ENCODE measurements around the gene EHMT1.
"Not testable (repeated sequence)": the region's sequence is repeated elsewhere in the genome, so short reads cannot be mapped to it uniquely, and the experiment has no call there.

EHMT1 gene

DNA sequence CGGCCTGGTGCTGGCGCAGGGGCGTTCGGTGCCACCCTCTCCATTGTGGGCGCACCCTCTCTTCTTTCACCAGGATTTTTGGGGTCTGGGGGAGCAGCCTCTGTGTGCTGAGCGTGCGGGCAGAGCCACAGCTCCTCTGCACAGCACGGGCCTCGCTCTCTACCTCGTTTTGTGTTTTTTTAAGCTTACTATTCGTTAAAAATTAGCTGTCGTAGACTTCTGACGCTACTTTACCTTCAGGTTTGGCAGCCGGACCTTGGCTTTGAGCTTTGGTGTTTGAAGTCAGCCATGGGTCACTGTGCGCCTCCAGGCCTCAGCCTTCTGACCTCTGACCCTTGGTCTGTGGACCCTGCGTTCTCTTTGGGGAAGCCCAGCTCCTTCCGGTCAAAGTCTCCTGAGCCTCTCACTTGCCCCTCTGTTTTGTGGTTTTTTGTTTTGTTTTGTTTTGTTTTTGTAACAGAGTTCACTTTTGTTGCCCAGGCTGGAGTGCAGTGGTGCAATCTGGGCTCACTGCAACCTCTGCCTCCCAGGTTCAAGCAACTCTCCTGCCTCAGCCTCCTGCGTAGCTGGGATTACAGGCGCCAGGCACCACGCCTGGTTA, 170.6 kb downstream of the EHMT1 start:
- peak; percentile 31 for DNase-seq

DNA sequence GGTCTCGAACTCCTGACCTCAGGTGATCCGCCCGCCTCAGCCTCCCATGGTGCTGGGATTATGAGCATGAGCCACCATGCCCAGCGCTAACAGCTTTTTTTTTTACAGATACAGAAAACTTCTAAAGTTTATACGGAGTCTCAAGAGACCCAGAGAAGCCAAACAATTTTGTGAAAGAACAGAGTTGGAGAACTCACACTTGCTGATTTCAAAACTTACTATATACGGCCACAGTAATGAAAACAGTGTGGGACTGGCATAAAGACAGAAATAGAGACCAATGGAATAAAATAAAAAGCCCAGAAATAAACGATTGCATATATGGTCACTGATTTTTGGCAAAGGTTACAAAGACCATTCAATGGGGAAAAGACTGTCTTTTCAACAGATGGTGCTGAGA, 173.1 kb downstream of the EHMT1 start:
- no peak for DNase-seq

DNA sequence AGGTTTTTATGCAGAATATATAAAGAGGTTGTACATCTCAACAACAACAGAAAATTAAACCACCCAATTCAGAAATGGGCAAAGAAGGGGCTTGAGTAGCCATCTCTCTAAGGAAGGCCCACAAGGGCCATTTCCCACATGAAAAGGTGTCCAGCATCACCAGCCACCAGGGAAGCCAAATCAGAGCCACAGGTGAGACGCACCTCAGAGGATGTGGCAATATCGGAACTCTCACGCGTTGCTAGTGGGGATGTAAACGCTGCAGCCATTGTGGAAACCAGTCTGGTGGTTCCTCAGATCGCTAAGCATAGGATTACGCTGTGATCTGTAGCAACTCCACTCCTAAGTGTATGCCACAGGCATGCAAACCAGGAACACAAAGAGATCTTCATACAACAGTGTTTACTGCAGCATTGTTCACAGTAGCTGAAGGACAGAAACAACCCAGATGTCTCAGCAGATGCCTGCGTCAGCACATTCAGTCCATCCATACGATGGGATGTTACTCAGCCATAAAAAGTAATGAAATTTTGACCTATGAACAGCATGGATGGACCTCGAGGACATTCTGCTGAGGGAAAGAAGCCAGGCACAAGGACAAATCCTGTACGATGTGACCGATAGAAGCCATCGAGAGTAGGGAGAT, 174.5 kb downstream of the EHMT1 start:
- DNase-seq = peak; percentile 8

DNA sequence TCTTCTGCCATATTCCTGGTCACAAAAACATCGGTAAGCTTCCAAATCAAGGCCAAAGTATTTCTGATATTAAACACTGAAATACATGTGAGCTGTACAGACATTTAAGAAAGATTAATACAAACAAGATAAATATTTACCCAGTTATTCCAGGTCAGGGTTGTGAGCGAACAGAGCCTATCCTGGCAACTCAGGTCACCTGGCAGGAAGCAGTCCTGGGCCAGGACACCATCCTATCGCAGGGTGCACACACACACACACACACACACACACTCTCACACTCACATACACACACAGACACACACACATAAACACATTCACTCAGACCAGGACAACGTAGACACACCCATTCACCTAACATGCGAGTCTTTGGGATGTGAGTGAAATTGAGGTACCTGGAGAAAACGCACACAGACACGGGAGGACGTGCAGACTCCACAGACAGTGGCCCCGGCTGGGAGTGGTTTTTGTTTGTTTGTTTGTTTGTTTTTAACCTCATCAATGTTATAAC, 176.4 kb downstream of the EHMT1 start:
- DNase-seq = no peak

DNA sequence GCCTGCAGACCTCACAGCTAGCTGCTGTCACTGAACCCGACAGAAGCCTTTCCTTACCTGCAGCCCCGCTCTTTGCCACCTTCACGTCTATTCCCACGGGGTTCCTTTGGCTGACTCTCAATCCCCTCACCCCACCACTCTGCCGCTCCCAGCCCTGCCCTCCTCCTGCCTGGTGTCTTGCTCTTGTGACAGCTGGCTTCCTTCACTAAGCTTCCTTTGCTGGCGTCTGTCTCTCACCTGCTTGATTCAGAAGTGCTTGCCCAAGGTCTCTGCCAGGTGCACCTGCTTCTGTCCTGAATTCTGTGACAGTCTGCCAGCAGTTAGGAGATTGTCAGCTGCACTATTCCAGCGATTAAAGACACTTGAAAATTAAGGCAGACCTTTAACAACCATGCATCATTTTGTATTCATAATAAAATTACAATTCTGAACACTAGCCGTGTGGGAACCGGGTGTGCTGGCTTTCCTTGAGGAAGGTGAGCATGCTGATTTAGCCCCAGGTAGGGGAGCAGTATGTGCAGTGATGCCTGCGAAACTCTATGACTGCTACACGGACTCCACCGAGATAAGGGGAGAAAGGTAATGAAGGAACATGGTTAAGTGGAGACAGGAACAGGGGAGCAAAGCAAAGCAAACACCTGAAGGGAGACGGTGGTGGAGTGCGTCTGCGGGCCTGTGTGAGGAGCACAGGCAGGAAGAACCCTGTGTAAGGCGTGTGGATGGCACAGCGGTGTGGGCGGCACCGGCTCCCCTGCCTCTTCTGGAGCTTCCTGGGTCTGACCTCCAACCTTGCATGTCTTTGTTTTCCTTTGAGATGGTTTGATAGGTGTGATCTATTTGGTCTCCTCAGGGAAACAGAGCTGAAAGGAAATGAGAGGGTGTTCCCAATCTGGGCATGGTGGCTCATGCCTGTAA, 178.7 kb downstream of the EHMT1 start:
- no peak for DNase-seq

DNA sequence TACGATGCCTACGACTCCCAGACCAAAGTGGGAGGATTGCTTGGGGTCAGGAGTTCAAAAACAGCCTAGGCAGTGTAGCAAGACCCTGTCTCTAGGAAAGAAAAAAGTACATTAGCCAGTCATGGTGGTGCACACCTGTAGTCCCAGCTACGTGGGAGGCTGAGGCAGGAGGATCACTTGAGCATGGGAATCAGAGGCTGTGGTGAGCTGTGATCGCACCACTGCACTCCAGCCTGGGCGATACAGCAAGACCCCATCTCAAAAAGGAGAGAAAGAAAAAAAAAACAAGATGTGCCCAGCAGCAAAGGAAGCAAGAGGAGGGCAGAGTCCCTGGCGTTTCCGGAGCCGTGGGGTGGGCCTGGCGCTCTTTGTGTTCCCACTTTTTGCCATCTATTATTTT, 179.3 kb downstream of the EHMT1 start:
- no peak for DNase-seq

DNA sequence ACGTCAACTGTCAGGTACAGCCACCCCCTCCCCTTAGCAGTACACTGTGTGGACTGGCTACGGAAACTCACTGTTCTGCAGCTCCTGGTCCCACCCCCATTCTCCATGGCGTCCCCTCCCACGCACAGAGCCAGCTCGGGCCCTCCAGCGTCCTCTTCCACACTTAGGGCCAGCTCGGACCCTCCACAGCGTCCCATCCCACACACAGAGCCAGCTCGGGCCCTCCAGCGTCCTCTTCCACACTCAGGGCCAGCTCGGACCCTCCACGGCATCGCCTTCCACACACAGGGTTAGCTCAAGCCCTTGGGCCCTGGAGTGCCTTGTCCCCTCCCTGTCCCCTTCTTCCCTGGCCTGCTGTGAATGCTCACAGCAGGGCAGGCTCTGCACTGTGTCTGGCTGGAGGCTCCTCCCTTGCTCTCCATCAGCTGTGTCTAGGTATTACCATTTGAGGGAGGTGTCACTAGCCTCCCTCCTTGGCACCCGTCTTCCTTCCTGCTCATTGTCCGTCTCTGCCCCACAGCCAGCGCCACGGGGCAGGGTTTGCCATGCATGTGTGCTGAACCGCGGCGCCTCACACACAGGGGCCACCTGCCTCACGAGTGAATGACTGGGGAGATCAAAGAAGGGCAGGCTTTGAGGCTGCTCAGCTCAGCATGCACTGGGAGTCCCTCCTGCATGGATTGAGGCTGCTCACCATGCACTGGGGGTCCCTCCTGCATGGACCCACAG, 180.3 kb downstream of the EHMT1 start:
- no peak for DNase-seq

DNA sequence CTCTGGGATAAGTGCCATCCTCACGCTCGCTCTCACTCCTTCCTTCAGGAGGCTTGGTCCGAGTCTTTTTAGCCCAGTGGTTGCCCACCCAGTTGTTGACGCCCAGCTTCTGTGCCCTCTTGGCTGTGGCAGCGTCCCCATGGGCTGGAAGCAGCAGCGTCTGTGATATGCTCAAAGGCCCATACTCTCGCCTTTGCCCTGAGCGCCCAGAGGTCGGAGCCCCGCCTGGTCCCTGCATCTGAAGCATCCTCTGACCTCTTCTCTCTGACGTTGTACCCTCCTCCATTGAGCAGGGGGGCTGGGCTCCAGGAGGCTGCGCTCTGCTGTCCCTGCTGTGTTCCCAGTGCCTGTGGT, 180.8 kb downstream of the EHMT1 start:
- no peak for DNase-seq

DNA sequence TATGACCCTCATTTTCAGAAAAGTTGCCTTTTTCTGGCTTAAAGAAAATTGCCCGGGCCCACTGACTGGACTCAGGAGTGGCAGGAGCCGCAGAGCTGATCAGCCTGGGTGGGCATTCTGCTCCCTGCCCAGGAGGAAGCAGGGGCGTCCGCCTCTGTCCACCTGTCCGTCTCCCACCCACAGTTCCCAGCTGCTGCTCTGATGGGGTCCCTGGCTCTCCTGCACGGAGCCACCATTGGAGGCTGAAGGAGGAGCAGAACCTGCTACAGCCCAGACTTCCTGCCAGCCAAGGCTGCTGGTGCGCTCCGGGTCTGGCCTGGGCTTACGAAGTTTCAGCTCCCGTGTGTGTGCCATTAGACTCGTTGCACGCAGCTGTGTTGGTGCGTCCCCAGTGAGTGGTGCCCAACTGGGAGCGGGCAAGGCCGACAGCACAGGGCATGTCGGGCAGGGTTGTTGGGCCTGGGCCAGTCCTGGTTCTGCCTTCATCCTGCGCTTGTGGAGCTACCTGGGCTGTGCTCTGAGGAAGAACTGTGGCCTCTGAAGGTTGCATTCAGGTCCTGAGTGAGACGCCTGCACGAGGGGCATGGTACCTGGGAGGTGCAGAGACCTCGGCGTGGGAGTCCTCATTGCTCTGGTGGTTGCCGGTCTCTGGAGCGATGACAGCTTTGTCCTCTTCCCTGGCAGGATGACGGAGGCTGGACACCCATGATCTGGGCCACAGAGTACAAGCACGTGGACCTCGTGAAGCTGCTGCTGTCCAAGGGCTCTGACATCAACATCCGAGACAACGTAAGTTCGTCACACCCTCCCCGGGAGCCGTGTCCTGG, 181.6 kb downstream of the EHMT1 start:
- no peak for DNase-seq

DNA sequence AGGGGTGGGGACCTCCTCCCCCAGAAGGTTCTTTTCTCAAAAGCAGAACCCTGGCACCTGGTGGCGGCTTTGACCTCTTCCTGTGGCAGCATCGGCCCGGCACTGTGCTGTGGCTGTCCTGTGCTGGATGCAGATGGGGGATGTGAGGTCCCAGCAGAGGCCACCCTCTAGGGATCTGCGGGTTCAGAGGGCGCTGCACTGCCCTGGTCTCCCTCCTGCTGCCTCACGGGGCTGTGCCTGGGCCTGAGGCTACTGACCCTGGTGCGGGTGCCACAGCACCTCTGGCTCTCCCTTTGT, 182.2 kb downstream of the EHMT1 start:
- no peak for DNase-seq

DNA sequence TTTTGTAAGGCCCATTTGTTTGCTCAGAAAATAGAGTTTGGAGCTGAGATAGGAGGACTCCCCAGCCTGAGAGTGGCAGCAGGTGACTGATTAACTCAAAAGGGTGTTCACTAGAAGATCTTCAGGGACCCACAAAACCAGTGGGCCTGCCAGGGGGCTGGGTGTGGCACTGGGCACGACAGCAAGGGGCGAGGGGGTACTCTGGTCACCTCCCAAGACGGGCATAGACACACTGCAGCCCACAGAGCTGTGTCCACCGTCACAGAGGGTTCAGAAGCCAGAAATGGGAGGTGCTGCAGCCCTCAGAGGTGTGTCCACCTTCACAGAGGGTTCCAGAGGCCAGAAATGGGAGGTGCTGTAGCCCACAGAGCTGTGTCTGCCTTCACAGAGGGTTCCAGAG, 183.2 kb downstream of the EHMT1 start:
- DNase-seq = no peak

DNA sequence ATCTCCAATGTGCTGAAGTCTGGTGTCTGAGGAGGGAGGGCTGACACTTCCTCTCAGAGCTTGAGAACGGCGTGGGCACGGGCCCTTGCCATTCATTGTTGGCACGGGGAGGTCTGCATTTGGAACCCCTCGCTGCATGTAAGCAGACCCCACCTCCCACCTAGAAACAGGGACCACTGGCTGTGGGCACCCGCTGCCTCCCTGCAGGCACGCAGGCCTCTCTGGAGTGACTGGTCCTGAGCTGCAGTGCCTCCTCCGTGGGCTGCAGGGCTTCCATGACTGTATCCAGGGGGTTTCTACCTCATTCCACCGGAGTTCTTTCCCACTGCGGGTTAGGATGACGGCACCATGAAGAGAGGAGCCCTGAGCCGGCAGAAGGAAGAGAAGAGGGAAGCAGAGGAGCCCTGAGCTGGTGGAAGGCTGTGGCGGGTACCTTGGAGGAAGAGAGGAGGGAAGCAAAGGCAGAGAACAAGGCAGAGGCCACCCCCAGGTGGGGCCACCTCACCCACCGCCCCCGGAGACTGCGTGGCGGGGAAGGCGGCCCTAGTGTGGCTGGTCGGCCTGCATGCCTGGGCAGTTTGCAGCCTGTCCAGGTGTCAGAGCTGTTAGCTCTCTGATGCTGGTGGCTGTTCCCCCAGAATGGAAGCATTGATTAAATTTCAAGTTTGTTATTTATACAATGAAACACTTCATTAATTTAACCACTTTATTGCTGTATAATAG, 183.9 kb downstream of the EHMT1 start:
- no peak for DNase-seq

DNA sequence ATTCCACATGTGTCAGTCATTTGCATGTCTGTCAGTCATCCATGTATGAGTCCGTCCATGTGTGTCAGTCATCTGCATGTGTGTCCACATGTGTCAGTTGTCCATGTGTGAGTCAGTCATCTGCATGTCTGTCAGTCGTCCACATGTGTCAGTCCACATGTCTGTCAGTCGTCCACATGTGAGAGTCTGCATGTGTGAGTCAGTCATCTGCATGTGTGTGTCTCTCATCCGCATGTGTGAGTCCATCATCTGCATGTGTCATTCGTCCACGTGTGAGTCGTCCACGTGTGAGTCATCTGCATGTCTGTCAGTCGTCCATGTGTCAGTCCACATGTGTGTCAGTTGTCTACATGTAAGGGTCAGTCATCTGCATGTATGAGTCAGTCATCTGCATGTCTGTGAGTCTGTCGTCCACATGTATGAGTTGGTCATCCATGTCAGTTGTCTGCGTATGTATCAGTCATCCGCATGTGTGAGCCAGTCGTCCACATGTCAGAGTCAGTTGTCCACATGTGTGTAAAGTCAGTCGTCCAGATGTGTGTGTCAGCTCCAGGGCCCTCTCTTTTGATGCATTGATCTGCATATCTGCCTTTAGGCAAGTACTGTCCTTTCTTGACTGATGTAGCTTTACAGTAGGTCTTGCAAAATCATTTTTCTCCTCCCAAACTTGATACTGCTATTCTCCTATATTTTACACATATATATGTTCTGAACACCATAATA, 186.3 kb downstream of the EHMT1 start:
- no peak for DNase-seq

DNA sequence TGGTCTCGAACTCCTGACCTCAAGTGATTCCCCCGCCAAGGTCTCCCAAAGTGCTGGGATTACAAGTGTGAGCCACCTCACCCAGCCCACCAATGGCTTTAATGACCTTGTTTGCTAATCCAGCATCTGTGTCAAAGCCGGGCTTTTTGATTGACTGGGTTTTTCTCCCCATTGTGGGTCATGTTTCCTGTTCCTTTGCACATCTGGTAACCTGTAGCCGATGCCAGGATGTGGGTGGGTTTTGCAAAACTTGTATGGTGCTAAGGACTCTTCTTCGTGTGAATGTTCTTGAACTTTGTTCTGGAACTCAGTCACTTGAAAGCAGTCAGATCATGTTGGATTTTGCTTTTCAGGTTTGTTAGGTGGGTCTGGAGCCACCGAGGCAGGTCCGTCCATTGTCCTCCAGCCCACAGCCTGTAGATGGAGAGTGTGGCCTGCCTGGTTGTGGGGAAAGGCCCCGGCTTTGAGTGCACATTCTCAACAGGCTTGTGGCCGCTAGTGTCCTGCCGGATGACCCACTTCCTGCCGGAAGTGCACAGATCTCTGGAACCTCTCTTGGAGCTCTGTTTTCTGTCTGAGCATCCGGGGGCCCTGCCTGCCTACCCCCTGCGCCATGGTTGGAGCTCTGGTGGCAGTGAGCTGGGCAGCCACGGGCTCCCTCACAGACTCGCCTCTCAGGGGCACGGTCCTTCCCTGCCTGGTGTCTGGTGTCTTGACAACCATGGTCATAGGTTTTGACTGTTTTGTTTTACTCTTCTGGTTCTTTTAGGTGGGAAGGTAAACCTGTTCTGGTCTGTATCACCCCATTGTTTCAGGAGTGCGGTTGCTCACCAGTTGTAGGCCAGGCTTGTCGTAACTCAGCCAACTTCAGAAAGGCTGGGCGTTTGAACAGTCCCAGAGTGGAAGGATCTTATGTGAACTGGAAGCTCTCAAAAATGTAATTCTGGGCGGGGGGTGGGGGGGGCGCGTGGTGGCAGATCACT, 189.2 kb downstream of the EHMT1 start:
- no peak for DNase-seq

DNA sequence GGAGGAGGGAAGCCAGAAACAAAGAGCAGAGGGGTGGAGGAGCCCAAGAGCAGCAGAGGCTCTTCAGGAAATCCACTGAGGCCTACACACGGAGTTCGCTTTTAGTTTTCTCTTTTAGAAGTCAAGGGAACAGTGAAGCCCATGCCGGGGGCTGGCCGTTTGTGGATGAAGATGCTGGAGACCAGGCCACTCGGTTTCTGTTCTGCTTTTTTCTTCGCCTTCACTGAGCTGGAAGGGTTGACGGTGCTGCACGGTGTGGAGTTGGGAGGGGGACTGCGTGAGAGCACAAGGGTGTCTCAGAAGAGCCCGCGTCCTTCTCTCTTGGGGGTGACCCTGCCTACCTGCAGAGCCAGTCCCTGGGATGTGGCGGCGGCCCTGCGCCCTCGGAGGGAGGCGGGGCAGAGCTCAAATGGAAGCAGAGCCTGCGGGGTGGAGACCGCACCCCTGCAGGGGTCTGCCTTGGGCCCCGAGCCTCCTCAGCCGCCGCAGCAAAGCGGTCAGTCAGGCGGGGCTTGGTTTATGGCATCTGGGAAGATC, 190.3 kb downstream of the EHMT1 start:
- no peak for DNase-seq

DNA sequence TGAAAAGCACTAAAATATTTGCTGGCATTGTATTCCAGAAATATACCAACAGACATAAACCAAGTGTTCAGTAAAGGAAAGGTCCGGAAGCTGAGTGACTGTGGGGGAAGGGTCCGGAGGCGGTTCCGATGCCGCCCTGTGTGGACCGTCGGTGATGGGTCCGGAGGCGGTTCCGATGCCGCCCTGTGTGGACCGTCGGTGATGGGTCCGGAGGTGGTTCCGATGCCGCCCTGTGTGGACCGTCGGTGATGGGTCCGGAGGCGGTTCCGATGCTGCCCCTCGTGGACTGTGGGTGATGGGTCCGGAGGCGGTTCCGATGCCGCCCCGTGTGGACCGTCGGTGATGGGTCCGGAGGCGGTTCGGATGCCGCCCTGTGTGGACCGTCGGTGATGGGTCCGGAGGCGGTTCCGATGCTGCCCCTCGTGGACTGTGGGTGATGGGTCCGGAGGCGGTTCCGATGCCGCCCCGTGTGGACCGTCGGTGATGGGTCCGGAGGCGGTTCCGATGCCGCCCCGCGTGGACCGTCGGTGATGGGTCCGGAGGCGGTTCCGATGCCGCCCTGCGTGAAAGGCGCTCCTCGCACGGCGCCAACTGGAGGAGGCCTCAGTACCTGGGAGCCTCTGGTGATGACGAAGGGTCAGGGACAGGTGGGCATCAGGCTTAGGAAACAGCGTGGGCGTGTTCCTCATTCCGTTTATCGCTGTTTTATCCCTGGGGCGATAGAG, 191.1 kb downstream of the EHMT1 start:
- not testable (repeated sequence) for DNase-seq

DNA sequence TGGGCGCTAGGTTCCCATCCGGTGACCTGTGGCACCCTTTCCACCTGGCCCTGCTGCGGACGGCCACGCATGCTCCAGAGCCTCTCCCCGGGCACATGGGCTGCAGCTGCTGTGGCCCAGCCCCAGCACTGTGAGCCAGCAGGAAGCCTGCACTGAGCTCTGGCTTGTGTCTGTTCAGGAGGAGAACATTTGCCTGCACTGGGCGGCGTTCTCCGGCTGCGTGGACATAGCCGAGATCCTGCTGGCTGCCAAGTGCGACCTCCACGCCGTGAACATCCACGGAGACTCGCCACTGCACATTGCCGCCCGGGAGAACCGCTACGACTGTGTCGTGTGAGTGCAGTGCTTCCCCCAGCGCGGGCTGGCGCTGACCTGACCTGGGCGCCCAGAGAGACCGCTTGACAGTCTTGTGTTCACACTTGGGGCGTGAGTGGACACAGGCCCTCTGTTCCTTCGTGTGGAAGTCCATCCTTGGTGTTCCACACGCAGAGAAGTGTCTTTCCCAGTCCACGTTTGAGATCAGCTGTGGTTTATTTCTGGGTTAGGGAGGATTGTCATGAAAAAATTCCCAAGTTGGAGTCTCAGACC, 192.6 kb downstream of the EHMT1 start:
- DNase-seq = no peak

DNA sequence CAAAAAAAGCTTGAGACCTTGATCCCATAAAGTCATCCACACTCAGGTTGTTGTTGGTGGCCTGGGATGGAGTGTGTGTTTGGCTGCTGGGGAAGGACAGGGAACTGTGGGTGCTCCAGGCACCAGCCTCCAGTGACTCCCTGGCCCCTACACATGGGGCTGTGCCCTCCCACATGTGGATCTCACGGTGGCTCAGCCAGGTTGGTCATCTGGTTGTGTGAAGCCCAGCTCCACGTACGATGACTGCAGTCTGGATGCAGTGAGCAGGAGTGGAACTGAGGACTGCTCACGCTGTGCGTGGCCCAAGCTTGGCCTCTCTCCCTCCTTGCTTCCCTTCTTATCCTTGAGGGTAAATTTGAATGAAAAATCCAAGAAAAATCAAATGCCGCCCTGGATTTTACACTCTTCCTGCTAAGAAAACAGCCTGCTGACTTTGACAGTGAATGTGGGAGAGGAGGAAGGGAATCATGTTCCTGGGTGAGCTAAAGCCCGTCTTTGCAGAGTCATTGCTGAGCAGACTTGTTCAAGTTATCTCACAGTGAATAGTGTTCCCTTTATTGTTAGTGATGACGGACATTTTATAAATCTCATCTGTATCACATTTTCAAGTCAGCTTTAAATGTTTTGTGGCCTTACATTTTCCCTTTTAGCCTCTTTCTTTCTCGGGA, 193.7 kb downstream of the EHMT1 start:
- no peak for DNase-seq
